ENCODE measurements around the gene FOXE1. TPM values are rescaled to one million over a fixed set of nuclear protein-coding genes. Genes with fewer than 3 reads are reported as not detected.

The FOXE1 gene
- total RNA-seq, 2 experiments from 2014 or later: not detected

DNA sequence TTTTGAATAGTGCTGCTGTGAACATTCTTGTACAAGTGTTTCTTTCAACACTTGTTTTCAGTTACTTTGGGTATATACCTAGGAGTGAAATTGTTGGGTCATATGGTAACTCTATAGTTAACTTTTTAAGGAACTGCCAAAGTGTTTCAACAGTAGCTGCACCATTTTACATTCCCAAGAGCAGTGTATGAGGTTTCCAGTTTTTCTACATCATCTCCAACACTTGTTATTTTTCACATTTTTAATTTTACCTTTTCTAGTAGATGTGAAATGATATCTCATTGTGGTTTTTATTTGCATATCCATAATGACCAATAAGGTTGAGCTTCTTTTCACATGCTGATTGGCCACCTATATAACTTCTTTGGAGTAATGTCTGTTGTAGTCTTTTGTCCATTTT is 40.0 kb upstream of the FOXE1 start:
- intact Hi-C loops (cut with DNase I, micrococcal nuclease): no loop called here
- no peaks in the 10 kb centered on the region for H3K36me3 Mint-ChIP-seq (ENCODE audit: low read depth)
- DNase-seq: no peak
- TF ChIP-seq, protein P1, sequence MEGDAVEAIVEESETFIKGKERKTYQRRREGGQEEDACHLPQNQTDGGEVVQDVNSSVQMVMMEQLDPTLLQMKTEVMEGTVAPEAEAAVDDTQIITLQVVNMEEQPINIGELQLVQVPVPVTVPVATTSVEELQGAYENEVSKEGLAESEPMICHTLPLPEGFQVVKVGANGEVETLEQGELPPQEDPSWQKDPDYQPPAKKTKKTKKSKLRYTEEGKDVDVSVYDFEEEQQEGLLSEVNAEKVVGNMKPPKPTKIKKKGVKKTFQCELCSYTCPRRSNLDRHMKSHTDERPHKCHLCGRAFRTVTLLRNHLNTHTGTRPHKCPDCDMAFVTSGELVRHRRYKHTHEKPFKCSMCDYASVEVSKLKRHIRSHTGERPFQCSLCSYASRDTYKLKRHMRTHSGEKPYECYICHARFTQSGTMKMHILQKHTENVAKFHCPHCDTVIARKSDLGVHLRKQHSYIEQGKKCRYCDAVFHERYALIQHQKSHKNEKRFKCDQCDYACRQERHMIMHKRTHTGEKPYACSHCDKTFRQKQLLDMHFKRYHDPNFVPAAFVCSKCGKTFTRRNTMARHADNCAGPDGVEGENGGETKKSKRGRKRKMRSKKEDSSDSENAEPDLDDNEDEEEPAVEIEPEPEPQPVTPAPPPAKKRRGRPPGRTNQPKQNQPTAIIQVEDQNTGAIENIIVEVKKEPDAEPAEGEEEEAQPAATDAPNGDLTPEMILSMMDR (IDR thresholded peaks at IDR 0.05): no peak
- ChIA-PET POLR2A (no interaction called here), CTCF (no interaction called here)
- Histone ChIP-seq H3K27ac (ENCODE audit: low read depth in 1 of 2, low read length in 2 of 2) (no peak overlapping the region), H3K27me3 (ENCODE audit: control insufficient read depth in 1 of 2, insufficient read depth in 2 of 2, low read length in 2 of 2) (peaks cover 0 to 7% of the 10 kb centered on the region in 2 experiments), H3K36me3 (ENCODE audit: insufficient read depth, low read length) (no peaks in the 10 kb centered on the region), H3K4me1 (ENCODE audit: insufficient read depth, low read length) (no peaks in the 10 kb centered on the region), H3K9me3 (ENCODE audit: control insufficient read depth in 1 of 2, insufficient read depth in 1 of 2, low read length in 2 of 2) (peaks cover 0 to 5% of the 10 kb centered on the region in 2 experiments), H3K4me3 (ENCODE audit: low read length) (no peak overlapping the region)
- no peak for ATAC-seq (ENCODE audit: poor library complexity)
- peaks cover 32% of the 10 kb centered on the region for H3K27me3 Mint-ChIP-seq
- no peaks in the 10 kb centered on the region for H3K4me1 Mint-ChIP-seq (ENCODE audit: low read depth)
- H3K27ac Mint-ChIP-seq: no peak overlapping the region
- H3K9me3 Mint-ChIP-seq: no peaks in the 10 kb centered on the region
- H3K4me3 Mint-ChIP-seq: no peak overlapping the region

DNA sequence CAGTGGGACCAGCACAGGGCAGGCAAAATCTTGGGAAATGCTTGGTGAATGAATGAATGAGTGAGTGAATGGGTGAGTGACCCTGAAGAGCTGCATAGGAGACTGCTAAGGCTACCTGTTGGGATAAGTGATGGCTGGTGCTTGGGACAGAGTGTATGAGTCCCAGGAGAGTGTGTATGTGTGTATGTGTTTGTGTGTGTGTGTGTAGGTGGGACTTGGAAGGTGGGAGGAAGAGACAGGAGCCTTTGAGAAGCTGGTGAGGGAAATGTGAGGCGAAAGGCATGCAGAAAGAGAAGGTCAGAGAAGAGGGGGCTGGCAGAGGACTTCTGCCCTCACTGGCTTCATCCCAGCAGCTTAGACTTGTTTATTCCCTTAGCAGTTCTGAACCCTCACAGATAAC is 33.3 kb upstream of the FOXE1 start:
- ATAC-seq (ENCODE audit: poor library complexity) (no peak), DNase-seq (no peak)
- H3K4me3 ChIP-seq (ENCODE audit: low read length): no peak overlapping the region
- TF ChIP-seq, protein P1 (IDR thresholded peaks at IDR 0.05): no peak
- peaks cover 27 to 39% of the 10 kb centered on the region in 2 experiments for H3K27me3 ChIP-seq (ENCODE audit: control insufficient read depth in 1 of 2, insufficient read depth in 2 of 2, low read length in 2 of 2)
- CTCF ChIA-PET: no interaction called here
- H3K4me1 Mint-ChIP-seq (ENCODE audit: low read depth): no peaks in the 10 kb centered on the region
- H3K4me1 ChIP-seq (ENCODE audit: insufficient read depth, low read length): no peaks in the 10 kb centered on the region
- H3K36me3 Mint-ChIP-seq (ENCODE audit: low read depth): no peaks in the 10 kb centered on the region
- no peaks in the 10 kb centered on the region for H3K36me3 ChIP-seq (ENCODE audit: insufficient read depth, low read length)
- peaks cover 2% of the 10 kb centered on the region for H3K9me3 Mint-ChIP-seq
- H3K27me3 Mint-ChIP-seq: peaks cover 63% of the 10 kb centered on the region
- peaks cover 4 to 5% of the 10 kb centered on the region in 2 experiments for H3K9me3 ChIP-seq (ENCODE audit: control insufficient read depth in 1 of 2, insufficient read depth in 1 of 2, low read length in 2 of 2)
- intact Hi-C loops (cut with DNase I, micrococcal nuclease): no loop called here
- POLR2A ChIA-PET: interaction anchor here (1.1 kb wide), 1 partner anchor 12 kb away, joined by 3 read pairs; no protein-coding TSS in a partner anchor
- H3K4me3 Mint-ChIP-seq: no peak overlapping the region
- H3K27ac Mint-ChIP-seq: no peak overlapping the region
- no peak overlapping the region for H3K27ac ChIP-seq (ENCODE audit: low read depth in 1 of 2, low read length in 2 of 2)

DNA sequence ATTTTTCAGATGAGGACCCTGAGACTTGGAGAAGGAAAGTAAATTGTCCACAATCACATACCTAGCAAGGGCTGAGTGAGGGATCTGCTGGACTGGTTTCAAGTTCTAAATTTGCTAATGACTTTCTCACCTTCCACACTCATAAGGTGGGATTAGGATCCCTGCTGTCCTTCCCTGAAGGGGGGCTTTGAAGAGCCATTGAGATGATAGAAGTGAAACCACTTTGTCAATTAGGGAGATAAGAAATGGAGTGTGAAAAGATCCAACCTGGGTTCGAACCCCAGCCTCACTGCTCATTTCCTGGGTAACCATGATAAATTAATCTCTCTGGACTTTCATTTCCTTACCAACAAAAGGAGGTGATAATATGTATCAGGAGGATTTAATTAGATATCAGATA is 32.7 kb upstream of the FOXE1 start:
- intact Hi-C loops (cut with DNase I, micrococcal nuclease): no loop called here
- Histone ChIP-seq H3K9me3 (ENCODE audit: control insufficient read depth in 1 of 2, insufficient read depth in 1 of 2, low read length in 2 of 2) (peaks cover 4 to 5% of the 10 kb centered on the region in 2 experiments), H3K4me1 (ENCODE audit: insufficient read depth, low read length) (no peaks in the 10 kb centered on the region), H3K36me3 (ENCODE audit: insufficient read depth, low read length) (no peaks in the 10 kb centered on the region), H3K4me3 (ENCODE audit: low read length) (no peak overlapping the region), H3K27me3 (ENCODE audit: control insufficient read depth in 1 of 2, insufficient read depth in 2 of 2, low read length in 2 of 2) (peaks cover 27 to 44% of the 10 kb centered on the region in 2 experiments), H3K27ac (ENCODE audit: low read depth in 1 of 2, low read length in 2 of 2) (no peak overlapping the region)
- Mint-ChIP-seq H3K36me3 (ENCODE audit: low read depth) (no peaks in the 10 kb centered on the region), H3K4me3 (no peak overlapping the region), H3K27me3 (peaks cover 70% of the 10 kb centered on the region), H3K9me3 (peaks cover 2% of the 10 kb centered on the region), H3K4me1 (ENCODE audit: low read depth) (no peaks in the 10 kb centered on the region), H3K27ac (no peak overlapping the region)
- no peak for DNase-seq
- ChIA-PET CTCF (no interaction called here), POLR2A (interaction anchor here (1.1 kb wide), 1 partner anchor 13 kb away, joined by 3 read pairs; no protein-coding TSS in a partner anchor)
- TF ChIP-seq, protein P1 (IDR thresholded peaks at IDR 0.05): no peak
- no peak for ATAC-seq (ENCODE audit: poor library complexity)

All from CD4-positive, alpha-beta T cell (primary cell).